WTC11 (cell line): ENCODE measurements around the gene PSMD13.

Experiments
- ATF6 ChIP-seq: sonication (generic); formaldehyde crosslinking; IDR thresholded peaks from 2 replicates; pipeline ENCODE4 v1.8.1; 2023; ENCODE audit warnings: mild to moderate bottlenecking, missing genetic modification reagents
- CREB1 ChIP-seq: sonication (generic); formaldehyde crosslinking; IDR thresholded peaks from 2 replicates; pipeline ENCODE4 v1.8.0; 2023; ENCODE audit warnings: mild to moderate bottlenecking, missing genetic modification reagents
- CTCF ChIP-seq: fragments of 200-600 bp; IDR thresholded peaks from 2 replicates; pipeline ENCODE4 v1.8.0; 2022; ENCODE audit warnings: antibody characterized with exemption
- E2F1 ChIP-seq: sonication (generic); formaldehyde crosslinking; IDR thresholded peaks from 2 replicates; pipeline ENCODE4 v1.8.0; 2022; ENCODE audit warnings: mild to moderate bottlenecking, missing genetic modification reagents
- FOXJ3 ChIP-seq: sonication (generic); formaldehyde crosslinking; IDR thresholded peaks from 2 replicates; pipeline ENCODE4 v1.9.0; 2021; ENCODE audit warnings: missing genetic modification reagents, mild to moderate bottlenecking, borderline replicate concordance
- FOXP4 ChIP-seq: sonication (generic); formaldehyde crosslinking; IDR thresholded peaks from 2 replicates; pipeline ENCODE4 v1.8.0; 2022; ENCODE audit warnings: mild to moderate bottlenecking, missing genetic modification reagents
- MAX ChIP-seq: sonication (generic); formaldehyde crosslinking; IDR thresholded peaks from 2 replicates; pipeline ENCODE4 v1.8.0; 2022; ENCODE audit warnings: mild to moderate bottlenecking, missing genetic modification reagents
- NFE2L1 ChIP-seq: sonication (generic); formaldehyde crosslinking; IDR thresholded peaks from 2 replicates; pipeline ENCODE4 v1.8.1; 2023; ENCODE audit warnings: missing genetic modification reagents
- NFYB ChIP-seq: sonication (generic); formaldehyde crosslinking; conservative IDR thresholded peaks from 2 replicates; pipeline ENCODE4 v1.8.0; 2022; ENCODE audit warnings: low read depth, missing genetic modification reagents
- STAT6 ChIP-seq: sonication (generic); formaldehyde crosslinking; conservative IDR thresholded peaks from 2 replicates; pipeline ENCODE4 v1.8.1; 2023; ENCODE audit warnings: mild to moderate bottlenecking, low read depth, missing genetic modification reagents, moderate library complexity

- TF ChIP-seq FOXJ3 (CRISPR knock-in tag) (no peak), CREB1 (no peak), STAT6 (CRISPR knock-in tag) (no peak), CTCF (no peak), NFYB (no peak), FOXP4 (CRISPR knock-in tag) (no peak), NFE2L1 (no peak), E2F1 (no peak), MAX (CRISPR knock-in tag) (no peak), ATF6 (no peak)
These were observed 45.4 kb downstream of the PSMD13 start for GRCh38 chr11:282171-282570.
